Stimulated activated CD8-positive, alpha-beta memory T cell treated with anti-CD3 and anti-CD28 coated beads, Interleukin-7, amount 100 ng/mL, for 4 hours (primary cell): ENCODE data around the gene DCAF17.
"Not testable (repeated sequence)": the region's sequence is repeated elsewhere in the genome, so short reads cannot be mapped to it uniquely, and the experiment has no call there.

ENCODE experiments used
- DNase-seq, 2 donors: peaks; one replicate each; pipeline ENCODE4 v3.0.0-alpha.2; 2020; ENCODE audit warnings: low read depth in 2 of 2

Gene DCAF17

GRCh38 chr2:171452773-171453172 is 18.7 kb downstream of the DCAF17 start:
- DNase-seq: no peak

DNA sequence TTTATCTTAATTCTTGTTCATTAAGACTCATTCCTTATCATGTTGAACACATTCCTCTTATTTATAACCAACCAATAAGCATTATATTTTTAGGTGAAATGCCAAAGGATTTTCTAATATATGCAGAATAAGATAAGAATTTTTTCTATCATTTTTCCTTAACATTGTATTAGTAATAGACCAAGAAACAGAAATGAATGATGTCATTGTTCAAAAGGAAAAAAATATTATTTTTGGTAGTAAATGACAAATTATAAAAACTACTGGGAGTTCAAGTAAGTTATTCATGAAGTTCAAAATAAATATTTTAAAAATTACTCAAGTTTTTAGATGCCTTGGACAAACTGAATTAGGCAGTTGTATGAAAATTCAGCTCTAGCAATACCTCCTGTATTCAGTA is 25.5 kb downstream of the DCAF17 start:
- no peak for DNase-seq

- DNase-seq: no peak
Measured at GRCh38 chr2:171460537-171460936, 26.5 kb downstream of the DCAF17 start.

GRCh38 chr2:171469176-171469575 is 35.1 kb downstream of the DCAF17 start:
- no peak for DNase-seq

DNA sequence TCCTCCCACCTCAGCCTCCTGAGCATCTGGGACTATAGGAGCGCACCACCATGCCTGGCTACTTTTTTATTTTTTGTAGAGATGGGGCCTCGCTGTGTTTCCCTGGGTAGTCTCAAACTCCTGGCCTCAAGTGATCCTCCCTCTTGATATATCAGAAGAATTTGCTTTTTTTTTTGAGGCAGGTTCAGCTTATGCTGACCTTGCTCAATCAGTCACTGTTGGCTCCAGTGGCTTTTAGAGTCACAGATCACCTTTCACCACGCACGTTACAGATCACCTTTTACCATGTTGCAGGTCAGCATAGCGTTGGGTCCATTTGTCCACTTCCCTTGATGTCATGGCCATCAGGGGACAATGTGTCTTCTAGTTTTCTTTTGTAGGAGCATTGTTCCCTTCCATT is 36.1 kb downstream of the DCAF17 start:
- no peak for DNase-seq

DNA sequence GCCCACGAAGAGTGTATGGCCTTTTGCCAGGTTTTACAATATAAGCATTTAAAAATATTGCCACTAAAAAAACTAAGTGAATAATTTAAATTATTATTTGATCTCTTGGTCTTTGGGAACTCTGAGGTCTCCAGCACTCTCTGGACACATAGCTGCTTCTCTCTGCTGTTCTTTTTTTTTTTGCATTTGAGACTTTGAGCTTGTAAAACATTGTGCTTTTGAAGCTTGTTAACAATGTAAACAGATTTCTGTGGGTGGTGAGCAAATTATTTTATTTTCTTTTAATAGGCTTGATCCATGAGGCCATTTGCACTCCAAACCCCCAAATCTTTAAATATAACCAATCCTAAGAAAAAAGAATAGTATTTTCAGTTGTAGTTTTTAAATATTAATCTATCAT is 42.0 kb downstream of the DCAF17 start:
- DNase-seq: no peak

DNA sequence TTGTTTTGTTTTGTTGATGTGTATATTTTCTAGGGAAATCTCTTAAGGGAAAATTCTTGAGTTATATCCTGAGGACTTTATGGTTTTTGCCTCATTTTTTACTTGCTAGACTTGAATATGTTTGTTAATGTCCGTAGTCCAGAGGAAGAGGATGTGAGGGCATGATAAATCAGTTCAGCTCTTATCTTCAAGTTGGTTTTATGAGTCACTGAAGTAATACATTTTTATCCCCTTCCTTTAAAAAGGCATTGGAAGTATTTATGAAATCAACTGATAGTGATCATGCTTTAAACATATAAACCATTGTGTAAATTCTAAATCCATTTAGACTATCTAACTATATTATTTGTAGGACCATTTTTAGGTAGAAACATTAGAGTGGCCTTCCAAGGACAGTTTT is 44.3 kb downstream of the DCAF17 start:
- DNase-seq: no peak

- DNase-seq: no peak
Measured at GRCh38 chr2:171479154-171479814, 45.3 kb downstream of the DCAF17 start.

- DNase-seq: no peak
Measured at GRCh38 chr2:171480908-171481307, 46.9 kb downstream of the DCAF17 start.

DNA sequence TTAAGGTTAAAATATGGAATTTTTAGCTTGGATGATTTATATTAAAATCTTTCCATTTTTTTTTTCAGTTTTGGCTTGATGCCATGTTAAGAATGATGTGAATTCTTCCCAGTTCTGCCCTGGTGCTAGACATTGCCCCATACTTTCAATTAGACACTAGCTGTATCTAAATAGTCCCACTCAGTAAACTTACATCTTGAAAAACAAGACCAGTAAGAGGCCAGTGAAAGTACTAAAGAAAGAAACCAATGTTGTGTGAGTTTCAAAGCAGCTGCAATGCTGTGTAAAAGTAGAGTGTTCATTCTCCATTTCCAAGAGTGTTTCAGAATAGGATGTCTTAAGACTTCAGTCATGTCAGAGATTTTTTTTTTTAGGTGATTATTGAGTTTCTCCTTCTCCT is 48.3 kb downstream of the DCAF17 start:
- DNase-seq: no peak

GRCh38 chr2:171482877-171483276 is 48.9 kb downstream of the DCAF17 start:
- no peak for DNase-seq

GRCh38 chr2:171483793-171484192 is 49.8 kb downstream of the DCAF17 start:
- DNase-seq: no peak

DNA sequence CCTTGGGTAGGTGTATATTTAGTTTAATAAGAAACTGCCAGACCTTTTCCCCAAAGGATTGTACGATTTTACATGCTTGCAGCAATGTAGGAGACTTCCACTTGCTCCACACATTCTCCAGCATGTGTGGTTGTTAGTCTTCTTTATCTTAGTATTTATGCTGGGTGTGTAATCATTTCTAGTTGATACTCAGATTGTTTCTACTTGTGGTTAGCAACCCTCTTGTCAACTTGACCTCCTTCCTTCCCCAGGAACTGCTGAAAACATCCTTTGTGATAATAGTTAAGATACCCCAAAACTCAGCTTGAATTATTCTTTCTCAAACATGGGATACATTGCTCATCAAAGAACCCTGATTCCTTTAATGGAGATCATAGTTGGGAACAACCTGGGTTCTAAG is 51.1 kb downstream of the DCAF17 start:
- no peak for DNase-seq

DNA sequence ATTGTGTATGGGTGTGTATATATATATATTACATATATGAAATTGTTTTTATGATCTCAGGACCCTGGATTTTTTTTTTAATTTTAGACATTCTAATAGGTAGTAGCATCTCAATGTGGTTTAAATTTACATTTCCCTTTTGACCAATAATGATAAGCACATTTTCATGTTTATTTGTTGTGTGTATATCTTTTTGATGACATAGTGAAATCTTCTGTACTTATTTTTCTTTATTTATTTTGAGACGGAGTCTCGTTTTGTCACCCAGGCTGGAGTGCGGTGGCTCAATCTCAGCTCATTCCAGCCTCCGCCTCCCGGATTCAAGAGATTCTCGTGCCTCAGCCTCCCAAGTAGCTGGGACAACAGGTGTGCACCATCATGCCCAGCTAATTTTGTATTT is 53.2 kb downstream of the DCAF17 start:
- no peak for DNase-seq

GRCh38 chr2:171487803-171488259 is 53.8 kb downstream of the DCAF17 start:
- no peak for DNase-seq

GRCh38 chr2:171490577-171490976 is 56.6 kb downstream of the DCAF17 start:
- DNase-seq: no peak

- no peak for DNase-seq
Measured at GRCh38 chr2:171491292-171491691, 57.3 kb downstream of the DCAF17 start.

DNA sequence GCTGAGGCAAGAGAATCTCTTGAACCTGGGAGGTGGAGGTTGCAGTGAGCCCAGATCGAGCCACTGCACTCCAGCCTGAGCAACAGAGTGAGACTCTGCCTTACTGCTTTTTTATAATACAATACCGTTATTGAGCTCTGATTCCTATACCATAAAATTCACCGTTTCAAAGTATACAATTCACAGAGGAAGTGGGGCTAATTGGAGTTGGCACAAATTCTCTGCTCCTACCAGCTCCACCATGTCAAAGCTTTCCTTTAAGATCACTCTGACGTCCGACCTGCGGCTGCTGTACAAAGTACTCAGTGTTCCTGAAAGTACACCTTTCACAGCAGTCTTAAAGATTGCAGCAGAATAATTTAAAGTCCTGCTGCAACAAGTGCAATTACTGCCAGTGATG is 58.6 kb downstream of the DCAF17 start:
- DNase-seq: no peak

GRCh38 chr2:171497664-171498063 is 63.6 kb downstream of the DCAF17 start:
- DNase-seq: not testable (repeated sequence)

DNA sequence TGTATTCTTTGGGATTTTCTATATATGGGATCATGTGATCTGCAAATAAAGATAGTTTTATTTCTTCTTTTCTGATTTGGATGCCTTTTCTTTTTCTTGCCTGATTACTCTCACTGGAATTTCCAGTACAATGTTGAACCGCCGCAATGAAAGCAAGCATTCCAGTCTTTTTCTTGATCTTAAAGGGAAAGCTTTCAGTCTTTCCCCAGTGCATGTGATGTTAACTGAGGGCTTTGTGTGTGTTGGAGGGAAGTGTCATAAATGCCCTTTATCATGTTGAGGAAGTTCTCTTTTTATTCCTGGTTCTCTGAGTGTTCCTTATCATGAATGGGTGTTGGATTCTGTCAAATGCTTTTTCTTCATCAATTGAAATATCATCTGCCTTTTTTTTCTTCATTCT is 71.3 kb downstream of the DCAF17 start:
- DNase-seq: no peak

GRCh38 chr2:171509945-171510731 is 76.1 kb downstream of the DCAF17 start:
- no peak for DNase-seq

- DNase-seq: no peak
Measured at GRCh38 chr2:171512014-171512413, 78.0 kb downstream of the DCAF17 start.

- no peak for DNase-seq
Measured at GRCh38 chr2:171512683-171513195, 78.7 kb downstream of the DCAF17 start.
